Breast epithelium (tissue), 3 donors: ENCODE results near the gene DMRTB1.

Experiments
- POLR2A ChIP-seq: fragments of 450-650 bp; IDR thresholded peaks from one replicate; pipeline ENCODE4 v1.6.1; 2016; ENCODE audit warnings: antibody characterized with exemption, mild to moderate bottlenecking, moderate library complexity
- TF ChIP-seq, protein P1 (sequence below), 3 donors: fragments of 450-650 bp; IDR thresholded peaks; one replicate each; pipeline ENCODE4 v1.5.1; 2016 to 2017; ENCODE audit warnings: antibody characterized with exemption in 3 of 3, mild to moderate bottlenecking in 3 of 3, moderate library complexity in 3 of 3

DNA sequence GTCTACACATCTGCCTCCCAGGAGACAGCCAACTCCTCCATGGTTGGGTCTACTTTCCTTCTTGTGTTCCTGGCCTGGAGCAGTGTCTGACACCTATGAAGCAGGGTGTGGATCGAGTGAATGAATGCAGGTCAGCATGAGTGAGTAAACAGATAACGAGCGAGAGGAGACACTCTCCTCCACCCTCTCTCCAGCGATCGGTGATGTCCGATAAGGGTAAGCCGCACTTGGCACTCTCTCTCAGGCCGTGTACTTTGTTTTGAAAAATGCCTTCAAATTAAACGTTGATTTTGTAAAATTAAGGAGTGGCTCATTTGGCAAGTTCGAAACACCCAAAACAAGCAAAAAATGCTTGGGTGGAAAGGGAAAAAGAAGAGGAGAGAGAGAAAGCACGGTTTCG lies 43.8 kb upstream of the DMRTB1 start:
- TF ChIP-seq, protein P1, sequence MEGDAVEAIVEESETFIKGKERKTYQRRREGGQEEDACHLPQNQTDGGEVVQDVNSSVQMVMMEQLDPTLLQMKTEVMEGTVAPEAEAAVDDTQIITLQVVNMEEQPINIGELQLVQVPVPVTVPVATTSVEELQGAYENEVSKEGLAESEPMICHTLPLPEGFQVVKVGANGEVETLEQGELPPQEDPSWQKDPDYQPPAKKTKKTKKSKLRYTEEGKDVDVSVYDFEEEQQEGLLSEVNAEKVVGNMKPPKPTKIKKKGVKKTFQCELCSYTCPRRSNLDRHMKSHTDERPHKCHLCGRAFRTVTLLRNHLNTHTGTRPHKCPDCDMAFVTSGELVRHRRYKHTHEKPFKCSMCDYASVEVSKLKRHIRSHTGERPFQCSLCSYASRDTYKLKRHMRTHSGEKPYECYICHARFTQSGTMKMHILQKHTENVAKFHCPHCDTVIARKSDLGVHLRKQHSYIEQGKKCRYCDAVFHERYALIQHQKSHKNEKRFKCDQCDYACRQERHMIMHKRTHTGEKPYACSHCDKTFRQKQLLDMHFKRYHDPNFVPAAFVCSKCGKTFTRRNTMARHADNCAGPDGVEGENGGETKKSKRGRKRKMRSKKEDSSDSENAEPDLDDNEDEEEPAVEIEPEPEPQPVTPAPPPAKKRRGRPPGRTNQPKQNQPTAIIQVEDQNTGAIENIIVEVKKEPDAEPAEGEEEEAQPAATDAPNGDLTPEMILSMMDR (IDR thresholded peaks at IDR 0.05): no peak
- no peak for TF ChIP-seq POLR2A
